Measurements from ENCODE around the gene TMEM63A. TPM values are rescaled to one million over a fixed set of nuclear protein-coding genes. Genes with fewer than 3 reads are reported as not detected.

TMEM63A gene
- polyA plus RNA-seq, 1 experiment: 17.1 TPM

- H3K27me3 ChIP-seq (ENCODE audit: control insufficient read depth, insufficient read depth, low read length): no peaks in the 10 kb centered on the region
- H3K4me3 ChIP-seq (ENCODE audit: low read depth, low read length): no peak overlapping the region
- no peaks in the 10 kb centered on the region for H3K9me3 ChIP-seq (ENCODE audit: control insufficient read depth, insufficient read depth, low read length)
- ChIA-PET POLR2A (interaction anchor here (0.7 kb wide), 1 partner anchor 16 kb away, joined by 6 read pairs; no protein-coding TSS in a partner anchor), CTCF (no interaction called here)
- DNase-seq (ENCODE audit: low read depth, low spot score): no peak
- TF ChIP-seq, protein P1, sequence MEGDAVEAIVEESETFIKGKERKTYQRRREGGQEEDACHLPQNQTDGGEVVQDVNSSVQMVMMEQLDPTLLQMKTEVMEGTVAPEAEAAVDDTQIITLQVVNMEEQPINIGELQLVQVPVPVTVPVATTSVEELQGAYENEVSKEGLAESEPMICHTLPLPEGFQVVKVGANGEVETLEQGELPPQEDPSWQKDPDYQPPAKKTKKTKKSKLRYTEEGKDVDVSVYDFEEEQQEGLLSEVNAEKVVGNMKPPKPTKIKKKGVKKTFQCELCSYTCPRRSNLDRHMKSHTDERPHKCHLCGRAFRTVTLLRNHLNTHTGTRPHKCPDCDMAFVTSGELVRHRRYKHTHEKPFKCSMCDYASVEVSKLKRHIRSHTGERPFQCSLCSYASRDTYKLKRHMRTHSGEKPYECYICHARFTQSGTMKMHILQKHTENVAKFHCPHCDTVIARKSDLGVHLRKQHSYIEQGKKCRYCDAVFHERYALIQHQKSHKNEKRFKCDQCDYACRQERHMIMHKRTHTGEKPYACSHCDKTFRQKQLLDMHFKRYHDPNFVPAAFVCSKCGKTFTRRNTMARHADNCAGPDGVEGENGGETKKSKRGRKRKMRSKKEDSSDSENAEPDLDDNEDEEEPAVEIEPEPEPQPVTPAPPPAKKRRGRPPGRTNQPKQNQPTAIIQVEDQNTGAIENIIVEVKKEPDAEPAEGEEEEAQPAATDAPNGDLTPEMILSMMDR (IDR thresholded peaks at IDR 0.05; ENCODE audit: low read depth, low read length): no peak
- no peak overlapping the region for H3K27ac ChIP-seq (ENCODE audit: low read depth, low read length)
Observed at GRCh38 chr1:225819346-225820192, 62.6 kb downstream of the TMEM63A start.

DNA sequence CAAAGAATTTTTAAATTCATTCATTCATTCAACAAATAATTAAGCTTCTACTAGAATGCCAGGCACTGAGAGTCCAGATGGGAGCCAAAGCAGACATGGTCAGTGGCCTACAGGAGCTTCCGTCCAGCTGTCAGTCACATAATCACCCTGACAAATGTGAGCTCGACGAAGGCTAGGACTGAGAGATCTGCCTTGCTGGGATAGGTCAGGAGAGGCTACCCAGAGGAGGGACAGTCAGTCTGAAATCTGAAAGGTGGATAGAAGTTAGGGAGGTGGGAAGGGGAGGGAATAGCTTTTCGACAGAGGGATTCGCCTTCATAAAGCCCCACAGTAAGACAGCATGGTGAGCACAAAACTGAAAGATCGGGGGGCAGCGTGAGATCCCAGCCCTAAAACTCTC, 64.0 kb downstream of the TMEM63A start:
- ChIA-PET CTCF (interaction anchor here (0.7 to 1.6 kb wide), 6 partner anchors 9 to 344 kb away, joined by 3 to 9 read pairs (median 4); partner anchors contain the start of gene SRP9), POLR2A (interaction anchor here (0.6 to 0.7 kb wide), 3 partner anchors 50 to 123 kb away, joined by 3 to 5 read pairs (median 5); partner anchors contain the start of gene LEFTY2)
- no peak for DNase-seq (ENCODE audit: low read depth, low spot score)
- no peaks in the 10 kb centered on the region for H3K9me3 ChIP-seq (ENCODE audit: control insufficient read depth, insufficient read depth, low read length)
- no peak overlapping the region for H3K27ac ChIP-seq (ENCODE audit: low read depth, low read length)
- no peaks in the 10 kb centered on the region for H3K27me3 ChIP-seq (ENCODE audit: control insufficient read depth, insufficient read depth, low read length)
- TF ChIP-seq, protein P1 (IDR thresholded peaks at IDR 0.05; ENCODE audit: low read depth, low read length): no peak
- H3K4me3 ChIP-seq (ENCODE audit: low read depth, low read length): no peak overlapping the region

GRCh38 chr1:225817611-225818061, 64.5 kb downstream of the TMEM63A start:
- POLR2A ChIA-PET: no interaction called here

GRCh38 chr1:225816643-225817538, 65.3 kb downstream of the TMEM63A start:
- ChIA-PET CTCF (interaction anchor here (0.6 to 1.2 kb wide), 3 partner anchors 10 to 39 kb away, joined by 3 read pairs; partner anchors contain the start of gene SRP9), POLR2A (no interaction called here)
- Histone ChIP-seq H3K4me3 (ENCODE audit: low read depth, low read length) (no peak overlapping the region), H3K27ac (ENCODE audit: low read depth, low read length) (peak overlapping the region; percentile 80), H3K9me3 (ENCODE audit: control insufficient read depth, insufficient read depth, low read length) (no peaks in the 10 kb centered on the region), H3K27me3 (ENCODE audit: control insufficient read depth, insufficient read depth, low read length) (no peaks in the 10 kb centered on the region)
- no peak for DNase-seq (ENCODE audit: low read depth, low spot score)
- TF ChIP-seq, protein P1 (IDR thresholded peaks at IDR 0.05; ENCODE audit: low read depth, low read length): no peak

More at GRCh38 chr1:225817611-225818061, 64.5 kb downstream of the TMEM63A start:
- TF ChIP-seq, protein P1 (IDR thresholded peaks at IDR 0.05; ENCODE audit: low read depth, low read length): no peak
- CTCF ChIA-PET: interaction anchor here (0.8 to 1.6 kb wide), 4 partner anchors 10 to 343 kb away, joined by 3 to 4 read pairs (median 3); partner anchors contain the start of gene SRP9
- Histone ChIP-seq H3K4me3 (ENCODE audit: low read depth, low read length) (no peak overlapping the region), H3K9me3 (ENCODE audit: control insufficient read depth, insufficient read depth, low read length) (no peaks in the 10 kb centered on the region), H3K27ac (ENCODE audit: low read depth, low read length) (peak overlapping the region; percentile 80), H3K27me3 (ENCODE audit: control insufficient read depth, insufficient read depth, low read length) (no peaks in the 10 kb centered on the region)
- DNase-seq (ENCODE audit: low read depth, low spot score): peak; percentile 65

Measured in AG04450 (cell line).